DND-41 (cell line): ENCODE measurements around the gene EMP1.

ENCODE experiments used
- ATAC-seq: fragments of 200-7000 bp; cut with Tn5 transposase; 3 replicates; pipeline ENCODE4 v1.9.1; 2021; ENCODE audit warnings: low read depth; ENCODE audit not compliant: insufficient read depth
- DNase-seq: peaks from one replicate; pipeline ENCODE4 v3.0.0-alpha.2; 2020
- H2AFZ ChIP-seq: 2 replicates; pipeline ENCODE4 v1.6.0; 2012; ENCODE audit warnings: low read depth, low read length
- H3K27ac ChIP-seq: 2 replicates; pipeline ENCODE4 v1.5.1; 2012; ENCODE audit warnings: low read length, inconsistent platforms
- H3K27me3 ChIP-seq: fragments of 200-600 bp; sonication (generic); 2 replicates; pipeline ENCODE4 v1.6.0; 2012; ENCODE audit warnings: low read length, mild to moderate bottlenecking, inconsistent platforms; ENCODE audit not compliant: insufficient read depth, poor library complexity
- H3K36me3 ChIP-seq: 2 replicates; pipeline ENCODE4 v1.5.1; 2012; ENCODE audit warnings: low read length, inconsistent platforms; ENCODE audit not compliant: insufficient read depth
- H3K4me1 ChIP-seq: 2 replicates; pipeline ENCODE4 v1.5.1; 2012; ENCODE audit warnings: mild to moderate bottlenecking, low read length; ENCODE audit not compliant: insufficient read depth
- H3K4me2 ChIP-seq: 2 replicates; pipeline ENCODE4 v1.6.0; 2012; ENCODE audit warnings: mild to moderate bottlenecking, moderate library complexity, low read length, inconsistent platforms; ENCODE audit not compliant: insufficient read depth
- H3K4me3 ChIP-seq, 2 experiments: fragments of 200-600 bp in 1 of 2; shearing (Covaris generic) in 1 of 2; 2 replicates each; pipeline ENCODE4 v1.5.1; 2012 to 2016; ENCODE audit warnings: inconsistent platforms in 2 of 2, low read length in 2 of 2, mild to moderate bottlenecking in 2 of 2, low read depth in 1 of 2, moderate library complexity in 1 of 2
- H3K79me2 ChIP-seq: 2 replicates; pipeline ENCODE4 v1.6.0; 2012; ENCODE audit warnings: low read length, inconsistent platforms; ENCODE audit not compliant: insufficient read depth
- H3K9ac ChIP-seq: 2 replicates; pipeline ENCODE4 v1.6.0; 2012; ENCODE audit warnings: low read depth, mild to moderate bottlenecking, inconsistent platforms, low read length, moderate library complexity
- H3K9me3 ChIP-seq: 2 replicates; pipeline ENCODE4 v1.5.1; 2012; ENCODE audit warnings: low read length, moderate library complexity, mild to moderate bottlenecking, inconsistent platforms; ENCODE audit not compliant: insufficient read depth, severe bottlenecking
- H4K20me1 ChIP-seq: 2 replicates; pipeline ENCODE4 v1.6.0; 2012; ENCODE audit warnings: low read length; ENCODE audit not compliant: insufficient read depth
- CTCF ChIP-seq: IDR thresholded peaks from 2 replicates; pipeline ENCODE4 v1.5.1; 2012; ENCODE audit warnings: borderline replicate concordance, low read length, moderate library complexity, mild to moderate bottlenecking; ENCODE audit not compliant: poor library complexity, severe bottlenecking; ENCODE audit errors: extremely low read depth
- EZH2 ChIP-seq: IDR thresholded peaks from 3 replicates; pipeline ENCODE4 v1.6.1; 2012; ENCODE audit warnings: borderline replicate concordance, low read depth, mild to moderate bottlenecking, moderate library complexity, low read length, inconsistent platforms; ENCODE audit not compliant: severe bottlenecking

The EMP1 gene

GRCh38 chr12:13251521-13251920 lies 55.0 kb downstream of the EMP1 start:
- Histone ChIP-seq H4K20me1 (no peaks in the 10 kb centered on the region), H3K9ac (no peak overlapping the region), H3K4me3 (no peak overlapping the region), H2AFZ (no peak overlapping the region), H3K27ac (no peak overlapping the region), H3K27me3 (peaks cover 14% of the 10 kb centered on the region), H3K36me3 (no peaks in the 10 kb centered on the region), H3K4me2 (no peak overlapping the region), H3K9me3 (no peaks in the 10 kb centered on the region), H3K79me2 (no peaks in the 10 kb centered on the region), H3K4me1 (peaks cover 9% of the 10 kb centered on the region; the same call in 1 of the 2 replicates)
- TF ChIP-seq CTCF (no peak), EZH2 (no peak)
- DNase-seq (no peak), ATAC-seq (no peak)

DNA sequence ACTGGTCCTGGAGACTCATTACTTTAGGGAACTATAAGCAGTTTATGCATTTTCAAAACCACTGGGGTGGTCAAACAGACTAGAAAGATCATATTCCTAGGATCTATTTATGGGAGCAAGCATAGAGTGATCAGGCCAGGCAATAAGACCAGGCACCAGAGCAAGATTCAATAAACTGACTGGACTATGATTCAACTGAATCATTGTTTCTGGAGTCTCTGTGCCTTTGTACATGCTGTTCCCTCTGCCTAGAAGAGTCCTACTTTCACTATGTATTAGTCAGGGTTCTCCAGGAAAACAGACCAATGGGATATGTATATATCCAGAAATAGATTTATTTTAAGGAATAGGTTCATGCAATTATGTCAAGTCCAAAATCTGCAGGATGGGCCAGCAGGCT lies 55.5 kb downstream of the EMP1 start:
- DNase-seq = no peak
- no peak overlapping the region for H3K4me3 ChIP-seq
- H3K27ac ChIP-seq = no peak overlapping the region
- no peaks in the 10 kb centered on the region for H3K79me2 ChIP-seq
- no peak overlapping the region for H3K4me2 ChIP-seq
- peaks cover 14% of the 10 kb centered on the region for H3K27me3 ChIP-seq
- peaks cover 9% of the 10 kb centered on the region; the same call in 1 of the 2 replicates for H3K4me1 ChIP-seq
- no peaks in the 10 kb centered on the region for H3K9me3 ChIP-seq
- no peaks in the 10 kb centered on the region for H3K36me3 ChIP-seq
- TF ChIP-seq EZH2 (no peak), CTCF (no peak)
- no peak for ATAC-seq
- H3K9ac ChIP-seq = no peak overlapping the region
- H2AFZ ChIP-seq = no peak overlapping the region
- no peaks in the 10 kb centered on the region for H4K20me1 ChIP-seq

- Histone ChIP-seq H4K20me1 (no peaks in the 10 kb centered on the region), H3K79me2 (no peaks in the 10 kb centered on the region), H3K9me3 (no peaks in the 10 kb centered on the region), H3K4me3 (no peak overlapping the region), H3K36me3 (no peaks in the 10 kb centered on the region), H3K27ac (no peak overlapping the region), H2AFZ (no peak overlapping the region), H3K4me2 (no peak overlapping the region), H3K9ac (no peak overlapping the region), H3K27me3 (peaks cover 14% of the 10 kb centered on the region), H3K4me1 (peaks cover 9% of the 10 kb centered on the region; the same call in 1 of the 2 replicates)
- TF ChIP-seq CTCF (no peak), EZH2 (no peak)
- DNase-seq (no peak), ATAC-seq (no peak)
Observed at GRCh38 chr12:13252616-13253015, 56.1 kb downstream of the EMP1 start.
